GM21367 (cell line): ENCODE results near the gene SMPDL3B.

Experiments used
- ATAC-seq: cut with Tn5 transposase; IDR thresholded peaks from one replicate; pipeline ENCODE4 v1.9.1; 2021; ENCODE audit not compliant: unreplicated experiment

The SMPDL3B gene

GRCh38 chr1:27934818-27935549 lies at the start of gene SMPDL3B:
SMPDL3B (plus strand) TSS chr1:27935000; CDS start chr1:27935184, 184 bp downstream.
- ATAC-seq = no peak

- ATAC-seq = no peak
Observed at GRCh38 chr1:27885114-27885528, 49.7 kb upstream of the SMPDL3B start.

- ATAC-seq = no peak
Observed at GRCh38 chr1:27885621-27886352, 49.0 kb upstream of the SMPDL3B start.

- ATAC-seq = no peak
Observed at GRCh38 chr1:27886353-27886679, 48.5 kb upstream of the SMPDL3B start.

GRCh38 chr1:27886744-27887143 lies 48.1 kb upstream of the SMPDL3B start:
- no peak for ATAC-seq

- no peak for ATAC-seq
Observed at GRCh38 chr1:27887215-27888021, 47.4 kb upstream of the SMPDL3B start.

GRCh38 chr1:27889506-27889905 lies 45.3 kb upstream of the SMPDL3B start:
- no peak for ATAC-seq

GRCh38 chr1:27891196-27891889 lies 43.5 kb upstream of the SMPDL3B start:
- peak; percentile 39 for ATAC-seq

GRCh38 chr1:27894521-27894920 lies 40.3 kb upstream of the SMPDL3B start:
- ATAC-seq = no peak

- no peak for ATAC-seq
Observed at GRCh38 chr1:27906759-27907158, 28.0 kb upstream of the SMPDL3B start.

GRCh38 chr1:27912429-27912828 lies 22.4 kb upstream of the SMPDL3B start:
- ATAC-seq = no peak

- ATAC-seq = no peak
Observed at GRCh38 chr1:27915082-27915575, 19.7 kb upstream of the SMPDL3B start.

- ATAC-seq = no peak
Observed at GRCh38 chr1:27922272-27922671, 12.5 kb upstream of the SMPDL3B start.

- ATAC-seq = no peak
Observed at GRCh38 chr1:27928216-27928954, 6.4 kb upstream of the SMPDL3B start.

GRCh38 chr1:27931184-27931583 lies 3.6 kb upstream of the SMPDL3B start:
- no peak for ATAC-seq

- ATAC-seq = no peak
Observed at GRCh38 chr1:27931759-27932158, 3.0 kb upstream of the SMPDL3B start.

GRCh38 chr1:27935721-27936120 lies 921 bp downstream of the SMPDL3B start:
- no peak for ATAC-seq

GRCh38 chr1:27936370-27936769 lies 1.6 kb downstream of the SMPDL3B start:
- no peak for ATAC-seq

- no peak for ATAC-seq
Observed at GRCh38 chr1:27937524-27937836, 2.7 kb downstream of the SMPDL3B start.

- ATAC-seq = no peak
Observed at GRCh38 chr1:27938488-27938887, 3.7 kb downstream of the SMPDL3B start.
